Activated CD4-positive, alpha-beta T cell treated with anti-CD3 and anti-CD28 coated beads, Interleukin-2, amount 50 U/mL, for 4 hours (primary cell): ENCODE measurements around the gene POLR2J.

Experiments used
- DNase-seq, 2 experiments: peaks; one replicate each; pipeline ENCODE4 v3.0.0-alpha.2; 2020

POLR2J gene

GRCh38 chr7:102434039-102434486 lies 44.7 kb downstream of the POLR2J start:
- DNase-seq, result no peak

- DNase-seq, result peak; percentile 79 to 85
Measured at GRCh38 chr7:102433219-102434038, 45.3 kb downstream of the POLR2J start, which contains the start of gene ORAI2. Gene ORAI2, plus strand, starts transcription at chr7:102433575. Its CDS starts 5,382 bp downstream, at chr7:102438957.

- DNase-seq, result no peak
Measured at GRCh38 chr7:102432442-102433218, 46.1 kb downstream of the POLR2J start.

DNA sequence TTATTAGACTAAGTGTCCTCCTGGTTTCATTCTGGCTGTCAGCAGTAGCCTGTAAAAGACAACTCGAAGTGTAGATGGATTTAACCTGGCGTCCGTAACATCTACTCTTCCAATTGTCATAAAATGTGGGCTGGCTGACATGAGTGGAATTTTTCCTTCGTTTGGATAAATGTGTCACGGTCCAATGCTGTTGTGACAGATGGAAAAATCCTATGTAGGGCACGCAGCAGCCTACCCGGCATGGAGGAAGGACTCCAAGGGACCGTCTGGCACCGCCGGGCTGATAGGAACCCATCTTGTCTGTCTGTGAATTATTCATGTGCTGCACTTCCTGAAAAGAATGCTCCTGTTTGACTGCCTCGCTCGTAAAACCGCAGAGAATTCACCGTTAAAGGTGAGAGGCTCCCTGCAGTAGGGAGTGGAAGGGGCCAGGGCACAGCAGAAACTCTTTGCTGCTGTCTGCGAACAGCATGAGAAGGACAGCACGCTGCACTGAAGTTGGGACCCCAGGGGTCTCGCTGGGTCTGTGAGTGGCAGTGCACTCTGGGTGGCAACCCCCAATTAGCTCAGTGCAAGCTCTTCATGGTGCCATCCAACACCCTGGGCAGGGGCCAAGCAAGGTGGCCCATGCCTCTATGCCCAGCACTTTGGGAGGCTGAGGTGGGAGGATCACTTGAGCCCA lies 47.0 kb downstream of the POLR2J start:
- peak; percentile 50 to 53 for DNase-seq

- DNase-seq, result no peak
Measured at GRCh38 chr7:102429141-102429899, 49.4 kb downstream of the POLR2J start.

DNA sequence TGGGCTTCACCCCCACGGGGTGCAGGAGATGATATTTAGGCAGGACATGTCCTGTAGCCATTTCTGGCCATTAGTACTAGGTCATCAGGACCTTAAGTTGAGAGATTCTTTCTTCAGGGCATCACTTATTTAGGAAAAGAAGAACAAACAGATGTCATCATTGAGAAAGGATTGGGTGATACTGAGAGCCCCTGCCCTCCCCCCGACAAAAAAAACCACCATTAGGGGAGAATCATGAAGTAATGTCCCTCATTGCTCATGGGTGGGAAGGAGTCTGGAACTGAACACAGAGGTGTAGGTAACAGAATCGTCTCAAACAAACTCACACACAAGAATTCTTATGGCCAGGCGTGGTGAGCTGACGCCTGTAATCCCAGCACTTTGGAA lies 51.7 kb downstream of the POLR2J start:
- no peak for DNase-seq

DNA sequence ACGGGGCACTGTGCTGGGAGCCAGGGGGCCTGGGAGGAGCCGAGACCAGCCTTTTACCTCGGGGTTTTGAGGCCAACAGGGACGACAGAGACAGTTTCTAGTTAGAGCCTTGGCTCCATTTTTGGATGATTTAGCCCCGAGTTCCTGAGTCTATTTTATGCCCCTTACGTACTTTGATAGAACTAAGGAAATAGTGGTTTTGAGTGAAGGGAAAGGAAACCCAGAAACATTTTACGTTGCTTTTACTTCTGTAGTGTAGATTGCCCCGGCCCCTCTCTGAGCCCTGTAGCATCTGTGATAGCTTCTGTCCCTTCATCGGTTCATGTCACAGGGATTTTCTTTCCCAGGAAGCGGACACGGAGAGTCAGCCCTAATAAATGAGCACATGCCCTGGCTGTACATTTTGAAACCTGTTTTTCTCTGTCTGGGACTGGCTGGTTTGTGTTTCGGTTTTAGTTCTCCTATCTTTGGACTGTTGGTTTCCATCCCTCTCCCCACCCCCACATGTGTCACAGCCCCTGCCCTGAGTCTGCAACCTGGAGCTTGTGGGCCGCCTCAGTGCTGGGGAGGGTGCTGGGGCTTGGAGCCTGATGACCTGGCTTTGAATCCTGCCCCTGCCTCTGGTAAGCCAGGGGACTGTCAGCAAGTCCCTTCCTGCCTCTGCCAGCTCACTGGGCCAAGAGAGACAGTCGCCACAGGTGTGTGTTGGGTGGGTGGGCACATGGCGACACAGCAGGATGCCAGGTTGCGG lies 52.3 kb downstream of the POLR2J start:
- peak; percentile 74 to 80 for DNase-seq

DNA sequence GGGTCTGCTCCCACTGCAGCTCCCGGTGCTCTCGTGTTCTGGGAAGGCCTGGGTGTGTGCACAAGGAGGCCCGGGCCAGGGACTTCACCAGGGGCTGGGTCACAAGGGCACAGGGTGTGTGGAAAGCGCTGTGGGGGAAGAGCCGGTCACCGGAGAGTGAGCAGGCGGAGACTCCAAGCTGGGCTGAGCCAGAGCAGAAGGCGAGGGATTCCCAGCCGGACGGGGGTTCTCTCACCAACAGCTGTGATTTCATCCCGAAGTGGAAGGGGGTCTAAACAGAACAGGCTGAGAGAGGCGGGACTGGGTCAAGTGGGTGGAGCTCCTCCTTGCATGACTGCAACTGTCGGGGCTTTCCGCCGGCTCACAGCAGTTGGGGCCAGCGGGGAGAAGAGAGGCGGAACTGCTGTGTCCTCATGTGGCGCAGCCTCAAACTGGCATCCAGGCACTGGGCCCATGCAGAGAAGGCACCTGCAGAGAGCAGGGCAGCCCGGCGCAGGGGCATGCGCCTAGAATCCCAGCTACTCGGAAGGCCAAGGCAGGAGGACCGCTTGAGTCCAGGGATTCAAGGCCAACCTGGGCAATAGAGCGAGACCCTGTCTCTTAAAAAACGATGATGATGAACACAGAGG lies 53.0 kb downstream of the POLR2J start:
- peak; percentile 79 to 81 for DNase-seq

GRCh38 chr7:102424787-102425218 lies 53.9 kb downstream of the POLR2J start:
- no peak for DNase-seq

GRCh38 chr7:102424129-102424551 lies 54.6 kb downstream of the POLR2J start:
- DNase-seq, result no peak
